HEK293T (cell line): Measurements from ENCODE around the gene ARL17B.
A peak's percentile ranks its signal among the peaks of the same experiment; 100 is the strongest.
"Not testable (repeated sequence)": the region's sequence is repeated elsewhere in the genome, so short reads cannot be mapped to it uniquely, and the experiment has no call there.

ENCODE experiments used
- CTCF ChIA-PET: fragments of 350-600 bp; formaldehyde crosslinking; extraction: SDS; loops from one replicate; lab custom pipeline; 2021; ENCODE audit warnings: antibody characterized with exemption, inconsistent platforms; lab: Yijun Ruan, JAX
- POLR2A ChIA-PET: fragments of 350-600 bp; formaldehyde crosslinking; extraction: SDS; loops from one replicate; lab custom pipeline; 2020; ENCODE audit warnings: antibody characterized with exemption, inconsistent platforms; lab: Yijun Ruan, JAX
- DNase-seq: peaks from one replicate; pipeline ENCODE4 v3.0.0; 2012; ENCODE audit warnings: mixed read lengths; ENCODE audit errors: extremely low spot score
- ELF4 ChIP-seq: fragments of 450-650 bp; IDR thresholded peaks from 2 replicates; pipeline ENCODE4 v1.6.1; 2017; ENCODE audit warnings: antibody characterized with exemption
- FOXA1 ChIP-seq: fragments of 450-650 bp; IDR thresholded peaks from 2 replicates; pipeline ENCODE4 v1.6.1; 2016; ENCODE audit warnings: mild to moderate bottlenecking
- FOXK2 ChIP-seq: fragments of 450-650 bp; IDR thresholded peaks from 2 replicates; pipeline ENCODE4 v1.6.1; 2016; ENCODE audit warnings: mild to moderate bottlenecking
- FOXM1 ChIP-seq: fragments of 450-650 bp; IDR thresholded peaks from 2 replicates; pipeline ENCODE4 v1.6.1; 2017; ENCODE audit warnings: mild to moderate bottlenecking, borderline replicate concordance
- L3MBTL2 ChIP-seq: fragments of 450-650 bp; conservative IDR thresholded peaks from 2 replicates; pipeline ENCODE4 v1.6.1; 2016; ENCODE audit warnings: mild to moderate bottlenecking
- LEF1 ChIP-seq: fragments of 450-650 bp; IDR thresholded peaks from 2 replicates; pipeline ENCODE4 v1.6.1; 2017; ENCODE audit warnings: mild to moderate bottlenecking, borderline replicate concordance
- NFRKB ChIP-seq: fragments of 450-650 bp; IDR thresholded peaks from 2 replicates; pipeline ENCODE4 v1.6.1; 2016; ENCODE audit warnings: mild to moderate bottlenecking, moderate library complexity
- SUZ12 ChIP-seq: fragments of 450-650 bp; IDR thresholded peaks from 2 replicates; pipeline ENCODE4 v1.6.1; 2016; ENCODE audit warnings: mild to moderate bottlenecking
- ZNF384 ChIP-seq: fragments of 450-650 bp; IDR thresholded peaks from 2 replicates; pipeline ENCODE4 v1.6.1; 2016

The ARL17B gene

DNA sequence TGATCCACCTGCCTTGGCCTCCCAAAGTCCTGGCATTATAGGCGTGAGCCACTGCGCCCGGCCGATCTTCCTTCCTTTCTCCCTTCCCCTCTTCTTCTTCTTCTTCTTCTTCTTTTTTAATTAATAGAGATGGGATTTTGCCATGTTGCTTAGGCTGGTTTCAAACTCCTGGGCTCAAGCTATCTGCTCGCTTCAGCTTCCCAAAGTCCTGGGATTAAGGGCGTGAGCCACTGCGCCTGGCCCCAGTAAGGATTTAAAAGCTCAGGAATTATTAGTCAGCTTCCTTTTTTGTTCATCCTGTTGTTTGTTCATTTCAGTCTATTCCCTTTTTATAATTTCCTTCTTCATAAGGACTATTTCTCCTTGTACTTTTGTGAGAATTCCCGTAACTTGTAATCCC, 99.3 kb downstream of the ARL17B start:
- CTCF ChIA-PET = no interaction called here
- POLR2A ChIA-PET = no interaction called here
- no peak for DNase-seq
- TF ChIP-seq FOXM1 (no peak), ELF4 (no peak), FOXA1 (no peak), SUZ12 (no peak), NFRKB (no peak), FOXK2 (no peak), L3MBTL2 (no peak), LEF1 (no peak)

GRCh38 chr17:46259845-46260661, 101.5 kb downstream of the ARL17B start:
- peak; percentile 46; the same call in 1 of the 2 replicates for TF ChIP-seq ZNF384
- POLR2A ChIA-PET, DNase-seq, CTCF ChIA-PET: not testable (repeated sequence)

GRCh38 chr17:46256369-46256768, 105.2 kb downstream of the ARL17B start:
- not testable (repeated sequence) for DNase-seq
- POLR2A ChIA-PET = interaction anchor here (0.6 kb wide), 1 partner anchor 102 kb away, joined by 3 read pairs; no protein-coding TSS in a partner anchor
- CTCF ChIA-PET = interaction anchor here (0.7 kb wide), 1 partner anchor 63 kb away, joined by 3 read pairs; the partner anchor contains the start of gene KANSL1

GRCh38 chr17:46254215-46254614, 107.4 kb downstream of the ARL17B start:
- POLR2A ChIA-PET, DNase-seq, CTCF ChIA-PET: not testable (repeated sequence)

GRCh38 chr17:46253722-46254121, 107.8 kb downstream of the ARL17B start:
- POLR2A ChIA-PET, CTCF ChIA-PET: not testable (repeated sequence)
- DNase-seq = peak; percentile 65

GRCh38 chr17:46252804-46253203, 108.8 kb downstream of the ARL17B start:
- CTCF ChIA-PET, POLR2A ChIA-PET, DNase-seq: not testable (repeated sequence)

- DNase-seq, POLR2A ChIA-PET, CTCF ChIA-PET: not testable (repeated sequence)
These were observed 112.4 kb downstream of the ARL17B start for GRCh38 chr17:46249153-46249552.

GRCh38 chr17:46244949-46245768, 116.4 kb downstream of the ARL17B start:
- CTCF ChIA-PET, POLR2A ChIA-PET: not testable (repeated sequence)

GRCh38 chr17:46244339-46244913, 117.1 kb downstream of the ARL17B start:
- POLR2A ChIA-PET, DNase-seq, CTCF ChIA-PET: not testable (repeated sequence)

More at GRCh38 chr17:46244949-46245768, 116.4 kb downstream of the ARL17B start:
- not testable (repeated sequence) for DNase-seq

- DNase-seq, POLR2A ChIA-PET, CTCF ChIA-PET: not testable (repeated sequence)
These were observed 117.6 kb downstream of the ARL17B start for GRCh38 chr17:46243928-46244327.

GRCh38 chr17:46243505-46243904, 118.1 kb downstream of the ARL17B start:
- CTCF ChIA-PET, POLR2A ChIA-PET, DNase-seq: not testable (repeated sequence)

GRCh38 chr17:46231359-46231758, 130.2 kb downstream of the ARL17B start:
- CTCF ChIA-PET, POLR2A ChIA-PET, DNase-seq: not testable (repeated sequence)
